Testis (tissue), 3 donors: ENCODE measurements around the gene MGA. TPM values are rescaled to one million over a fixed set of nuclear protein-coding genes. Genes with fewer than 3 reads are reported as not detected.

Experiments
- DNase-seq: peaks from one replicate; pipeline ENCODE4 v3.0.0-alpha.2; 2019
- H3K27ac ChIP-seq, 2 donors: fragments of 200-600 bp; sonication (generic); one replicate each; pipeline ENCODE4 v1.5.1; 2019
- H3K27me3 ChIP-seq: fragments of 200-600 bp; sonication (generic); one replicate; pipeline ENCODE4 v1.5.1; 2019
- H3K36me3 ChIP-seq: fragments of 200-600 bp; sonication (generic); one replicate; pipeline ENCODE4 v1.5.1; 2017; ENCODE audit warnings: low read depth; ENCODE audit errors: missing control alignments
- H3K4me1 ChIP-seq: fragments of 200-600 bp; sonication (generic); one replicate; pipeline ENCODE4 v1.5.1; 2019
- H3K4me3 ChIP-seq, 2 donors: fragments of 200-600 bp; sonication (generic); one replicate each; pipeline ENCODE4 v1.5.1; 2017 to 2019
- H3K9me3 ChIP-seq: fragments of 200-600 bp; sonication (generic); one replicate; pipeline ENCODE4 v1.5.1; 2017
- POLR2A ChIP-seq: fragments of 450-650 bp; IDR thresholded peaks from one replicate; pipeline ENCODE4 v1.6.1; 2017; ENCODE audit warnings: antibody characterized with exemption, mild to moderate bottlenecking, moderate library complexity
- WGBS, 2 donors: methylation state at CpG; one replicate each; pipeline ENCODE4 v1.1.5; 2018; 5-methylcytosine and 5-hydroxymethylcytosine counted together
- intact Hi-C: fragments of 100-400 bp; cut with DNase I; formaldehyde crosslinking; loops from one replicate; pipeline ENCODE4 v1.15.1; 2023; ENCODE audit warnings: low total_unique reads
- polyA plus RNA-seq: library from polyadenylated mRNA; stranded (reverse); fragments of 350-450 nt; fragmentation: Illumina TruSeq; extraction: RNeasy Lipid Tissue Mini Kit (QIAGEN cat#74804); gene quantifications from one replicate; pipeline ENCODE4 v1.2.3, GENCODE V29; 2014; ENCODE audit warnings: low read depth, low replicate concordance; ENCODE audit not compliant: insufficient read depth
- total RNA-seq, 2 donors: library from RNA; depleted of rRNA; stranded (reverse); fragments of >200 nt; gene quantifications; one replicate each; pipeline ENCODE4 v1.2.3, GENCODE V29; 2016
- TF ChIP-seq, protein P1 (sequence below), 3 experiments: fragments of 450-650 bp in 2 of 3; fragments of 200-600 bp in 1 of 3; sonication (generic) in 1 of 3; IDR thresholded peaks; one replicate each; pipeline ENCODE4 v1.5.1; 2016 to 2019; ENCODE audit warnings: antibody characterized with exemption in 3 of 3, mild to moderate bottlenecking in 2 of 3, moderate library complexity in 1 of 3

The MGA gene
- total and polyA plus RNA-seq, 3 donors from 2014 or later: 20.3 to 90.2 (median 78.1) TPM

DNA sequence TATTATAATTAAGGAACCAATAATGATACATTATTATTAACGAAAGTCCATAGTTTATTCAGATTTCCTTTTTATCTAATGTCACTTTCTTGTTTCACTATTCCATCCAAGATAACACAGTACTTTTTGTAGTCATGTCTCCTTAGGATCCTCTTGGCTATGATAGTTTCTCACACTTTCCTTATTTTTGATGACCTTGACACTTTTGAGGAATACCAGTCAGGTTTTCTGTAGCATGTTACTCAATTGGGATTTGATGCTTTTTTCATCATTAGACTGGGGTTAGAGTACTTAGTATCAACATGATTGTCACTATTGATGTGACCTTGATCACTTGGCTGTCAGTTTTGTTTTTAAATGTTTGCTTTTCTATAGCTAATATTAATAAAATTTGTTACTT lies 33.0 kb upstream of the MGA start:
- Histone ChIP-seq H3K9me3 (no peaks in the 10 kb centered on the region), H3K4me3 (no peak overlapping the region), H3K36me3 (no peaks in the 10 kb centered on the region), H3K27ac (no peak overlapping the region), H3K4me1 (peaks cover 6% of the 10 kb centered on the region), H3K27me3 (no peaks in the 10 kb centered on the region)
- no peak for DNase-seq
- 66 to 91% methylated on average over 1 of the region's 1 CpG for WGBS, 2 donors
- intact Hi-C loops: no loop called here
- TF ChIP-seq, protein P1, sequence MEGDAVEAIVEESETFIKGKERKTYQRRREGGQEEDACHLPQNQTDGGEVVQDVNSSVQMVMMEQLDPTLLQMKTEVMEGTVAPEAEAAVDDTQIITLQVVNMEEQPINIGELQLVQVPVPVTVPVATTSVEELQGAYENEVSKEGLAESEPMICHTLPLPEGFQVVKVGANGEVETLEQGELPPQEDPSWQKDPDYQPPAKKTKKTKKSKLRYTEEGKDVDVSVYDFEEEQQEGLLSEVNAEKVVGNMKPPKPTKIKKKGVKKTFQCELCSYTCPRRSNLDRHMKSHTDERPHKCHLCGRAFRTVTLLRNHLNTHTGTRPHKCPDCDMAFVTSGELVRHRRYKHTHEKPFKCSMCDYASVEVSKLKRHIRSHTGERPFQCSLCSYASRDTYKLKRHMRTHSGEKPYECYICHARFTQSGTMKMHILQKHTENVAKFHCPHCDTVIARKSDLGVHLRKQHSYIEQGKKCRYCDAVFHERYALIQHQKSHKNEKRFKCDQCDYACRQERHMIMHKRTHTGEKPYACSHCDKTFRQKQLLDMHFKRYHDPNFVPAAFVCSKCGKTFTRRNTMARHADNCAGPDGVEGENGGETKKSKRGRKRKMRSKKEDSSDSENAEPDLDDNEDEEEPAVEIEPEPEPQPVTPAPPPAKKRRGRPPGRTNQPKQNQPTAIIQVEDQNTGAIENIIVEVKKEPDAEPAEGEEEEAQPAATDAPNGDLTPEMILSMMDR (IDR thresholded peaks at IDR 0.05): no peak
- TF ChIP-seq POLR2A: no peak

DNA sequence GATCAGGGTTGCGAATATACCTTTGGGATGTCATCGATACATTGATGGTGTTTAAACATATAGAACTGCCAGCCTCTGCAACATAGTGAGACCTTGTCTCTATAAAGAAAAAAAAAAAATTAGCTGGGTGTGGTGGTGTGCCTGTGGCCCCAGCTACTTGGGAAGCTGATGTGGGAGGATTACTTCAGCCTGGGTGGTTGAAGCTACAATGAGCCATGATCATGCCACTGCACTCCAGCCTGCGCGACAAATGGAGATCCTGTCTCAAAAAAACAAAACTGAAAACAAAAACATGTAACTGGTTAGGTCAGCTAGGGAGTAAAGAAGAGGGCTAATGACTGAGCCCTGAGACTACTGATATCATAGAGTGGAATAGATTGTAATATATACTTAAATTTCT lies 30.7 kb upstream of the MGA start:
- H3K4me3 ChIP-seq: no peak overlapping the region
- TF ChIP-seq, protein P1 (IDR thresholded peaks at IDR 0.05): no peak
- TF ChIP-seq POLR2A: no peak
- no peak for DNase-seq
- 90 to 92% methylated on average over 4 of the region's 4 CpGs for WGBS, 2 donors
- no peaks in the 10 kb centered on the region for H3K36me3 ChIP-seq
- peaks cover 17% of the 10 kb centered on the region for H3K4me1 ChIP-seq
- H3K27ac ChIP-seq: no peak overlapping the region
- H3K9me3 ChIP-seq: no peaks in the 10 kb centered on the region
- intact Hi-C loops: no loop called here
- H3K27me3 ChIP-seq: no peaks in the 10 kb centered on the region

DNA sequence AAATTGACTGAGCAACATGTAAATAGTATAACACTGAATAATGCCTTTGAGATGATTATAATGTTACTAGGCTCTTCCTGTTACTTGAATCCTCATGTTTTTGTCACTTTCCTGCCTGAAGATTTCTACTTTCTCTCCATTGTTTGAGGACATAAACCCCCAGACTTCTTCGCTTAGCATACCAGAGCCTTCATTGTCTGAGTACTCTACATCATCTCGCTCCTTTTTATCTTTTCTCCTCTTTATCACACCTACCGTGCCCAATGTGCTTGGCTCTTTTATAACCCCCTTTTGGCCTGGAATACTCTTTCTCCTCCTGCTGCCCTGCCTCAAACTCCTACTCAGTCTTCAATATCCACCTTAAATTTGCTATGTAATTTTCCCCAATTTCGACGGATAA lies 30.3 kb upstream of the MGA start:
- Histone ChIP-seq H3K27me3 (no peaks in the 10 kb centered on the region), H3K4me3 (no peak overlapping the region), H3K9me3 (no peaks in the 10 kb centered on the region), H3K27ac (no peak overlapping the region), H3K4me1 (peaks cover 17% of the 10 kb centered on the region), H3K36me3 (no peaks in the 10 kb centered on the region)
- intact Hi-C loops: no loop called here
- no peak for TF ChIP-seq POLR2A
- TF ChIP-seq, protein P1 (IDR thresholded peaks at IDR 0.05): no peak
- WGBS, 2 donors: 67 to 71% methylated on average over 5 of the region's 5 CpGs
- no peak for DNase-seq

DNA sequence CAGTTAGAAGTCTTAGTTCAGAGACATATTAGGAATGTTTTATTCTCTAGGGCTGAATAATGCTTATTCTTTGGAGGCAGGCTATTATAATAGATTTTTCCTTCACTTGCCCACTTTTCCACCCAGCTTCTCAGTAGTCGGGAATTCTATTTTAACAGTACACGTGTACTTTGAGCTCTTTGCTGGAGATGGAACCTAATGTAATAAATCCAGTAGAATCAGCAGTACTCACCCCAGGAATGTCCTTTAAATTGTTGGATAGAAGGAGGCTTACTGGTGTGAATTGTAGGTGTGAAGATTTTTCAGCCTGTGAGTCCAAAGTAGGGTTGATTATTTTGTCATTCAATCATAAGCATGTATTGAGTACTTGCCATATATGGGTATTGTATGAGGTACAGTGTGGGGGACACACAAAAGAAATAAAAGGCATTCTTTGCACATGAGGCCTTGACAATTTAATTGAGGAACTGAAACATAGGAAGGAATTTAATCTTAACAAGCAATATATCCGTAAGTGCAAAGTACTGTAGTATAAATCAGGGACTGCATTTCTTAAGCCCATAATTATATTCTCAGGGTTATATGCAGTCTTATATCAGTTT lies 29.5 kb upstream of the MGA start:
- Histone ChIP-seq H3K36me3 (no peaks in the 10 kb centered on the region), H3K27me3 (no peaks in the 10 kb centered on the region), H3K4me1 (peaks cover 17% of the 10 kb centered on the region), H3K4me3 (no peak overlapping the region), H3K27ac (no peak overlapping the region), H3K9me3 (no peaks in the 10 kb centered on the region)
- WGBS, 2 donors: 45 to 60% methylated on average over 3 of the region's 3 CpGs
- intact Hi-C loops: no loop called here
- no peak for DNase-seq
- TF ChIP-seq, protein P1 (IDR thresholded peaks at IDR 0.05): no peak
- TF ChIP-seq POLR2A: no peak

DNA sequence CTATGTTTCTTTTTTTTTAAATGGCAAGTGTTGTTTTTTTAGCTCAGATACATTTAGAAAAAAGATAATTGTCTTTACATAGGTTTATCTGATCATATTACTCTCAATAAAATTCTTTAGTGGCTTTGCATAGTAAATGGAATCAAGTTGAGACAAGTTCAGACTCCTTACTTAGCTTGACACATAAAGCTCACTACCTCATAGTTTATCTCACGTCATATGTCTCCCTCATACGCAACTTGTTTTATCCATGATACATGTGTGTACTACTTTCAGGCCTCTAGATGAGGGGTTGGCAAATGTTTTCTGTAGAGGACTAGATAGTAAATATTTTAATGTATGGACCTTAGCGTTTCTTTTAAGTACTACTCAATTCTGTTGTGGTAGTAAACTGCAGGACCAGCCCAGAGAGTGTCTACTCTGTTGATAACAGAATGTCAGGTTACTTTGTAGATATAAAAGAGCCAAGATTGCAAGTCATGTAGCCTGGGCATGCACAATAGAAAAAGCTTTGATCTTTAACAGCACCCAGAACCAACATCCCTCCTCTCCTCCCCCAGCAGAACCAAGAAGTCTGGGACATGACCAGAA lies 28.2 kb upstream of the MGA start:
- Histone ChIP-seq H3K27ac (peak overlapping the region; percentile 5 to 60), H3K4me3 (no peak overlapping the region), H3K36me3 (no peaks in the 10 kb centered on the region), H3K9me3 (no peaks in the 10 kb centered on the region), H3K4me1 (peaks cover 17% of the 10 kb centered on the region), H3K27me3 (no peaks in the 10 kb centered on the region)
- 69 to 77% methylated on average over 3 of the region's 3 CpGs for WGBS, 2 donors
- TF ChIP-seq, protein P1 (IDR thresholded peaks at IDR 0.05): no peak
- no peak for TF ChIP-seq POLR2A
- no peak for DNase-seq
- intact Hi-C loops: no loop called here
